K562 (cell line): Measurements from ENCODE around the gene IQUB. TPM values are rescaled to one million over a fixed set of nuclear protein-coding genes. Genes with fewer than 3 reads are reported as not detected.
A peak's percentile ranks its signal among the peaks of the same experiment; 100 is the strongest.

Source experiments
- ADNP ChIP-seq: fragments of 200-800 bp; sonication (Bioruptor generic); IDR thresholded peaks from 2 replicates; pipeline ENCODE4 v1.6.1; 2016; ENCODE audit warnings: missing genetic modification characterization, missing compliant biosample characterization
- ARID1B ChIP-seq: fragments of 450-650 bp; IDR thresholded peaks from 2 replicates; pipeline ENCODE4 v1.6.1; 2016; ENCODE audit warnings: antibody characterized with exemption, mild to moderate bottlenecking, inconsistent platforms
- ATF1 ChIP-seq, 2 experiments: fragments of 450-650 bp in 1 of 2; IDR thresholded peaks; 2 replicates each; pipeline ENCODE4 v1.6.1; 2016; ENCODE audit warnings: missing compliant biosample characterization in 1 of 2, missing genetic modification characterization in 1 of 2
- KLF6 ChIP-seq: fragments of 250-450 bp; sonication (Bioruptor Pico); IDR thresholded peaks from 2 replicates; pipeline ENCODE4 v1.4.0; 2020; ENCODE audit warnings: mild to moderate bottlenecking, moderate library complexity, borderline replicate concordance
- MECOM ChIP-seq: fragments of 250-450 bp; sonication (Bioruptor Pico); IDR thresholded peaks from 2 replicates; pipeline ENCODE4 v1.8.0; 2022; ENCODE audit warnings: inconsistent platforms
- MTA1 ChIP-seq: fragments of 450-650 bp; IDR thresholded peaks from 2 replicates; pipeline ENCODE4 v1.6.1; 2017; ENCODE audit warnings: borderline replicate concordance
- SMAD2 ChIP-seq: fragments of 150-350 bp; IDR thresholded peaks from 2 replicates; pipeline ENCODE4 v1.6.1; 2014; ENCODE audit warnings: low read depth, mild to moderate bottlenecking, low read length
- SNRNP70 ChIP-seq: fragments of 200-400 bp; formaldehyde crosslinking; optimal IDR thresholded peaks from 2 replicates; pipeline ENCODE3; 2017; ENCODE audit warnings: low read depth, low read length
- TAF1 ChIP-seq: IDR thresholded peaks from 2 replicates; pipeline ENCODE4 v1.6.1; 2011; ENCODE audit warnings: mild to moderate bottlenecking, low read length, moderate library complexity; ENCODE audit not compliant: insufficient read depth, control insufficient read depth, severe bottlenecking; ENCODE audit errors: extremely low read depth
- ZNF311 ChIP-seq: fragments of 250-450 bp; sonication (Bioruptor Pico); IDR thresholded peaks from 2 replicates; pipeline ENCODE4 v1.4.0; 2020; ENCODE audit warnings: mild to moderate bottlenecking, moderate library complexity
- ZNF518B ChIP-seq: fragments of 250-450 bp; sonication (Bioruptor Pico); IDR thresholded peaks from 2 replicates; pipeline ENCODE4 v1.5.0; 2021; ENCODE audit warnings: mild to moderate bottlenecking, moderate library complexity
- polyA plus RNA-seq, 8 experiments: library from polyadenylated mRNA; depleted of rRNA in 4 of 8; stranded (reverse) in 5 of 8; unstranded in 3 of 8; fragments of >200 nt; fragmentation: Nextera tagmentation in 2 of 8; fragmentation: Illumina TruSeq in 1 of 8; extraction: Ambion mirVana in 2 of 8; extraction: Trizol in 1 of 8; gene quantifications; 2 replicates each; pipeline versions ENCODE4 v1.2.1 to v1.2.3, GENCODE V29; 2011 to 2014; ENCODE audit warnings: inconsistent platforms in 1 of 8, missing spikeins in 1 of 8
- total RNA-seq, 7 experiments: library from RNA; depleted of rRNA in 6 of 7; stranded (reverse); fragments of >200 nt in 6 of 7; fragmentation: Illumina TruSeq in 2 of 7; extraction: Trizol in 2 of 7; gene quantifications; 2 replicates each; pipeline versions ENCODE4 v1.2.1 to v1.2.3, GENCODE V29; 2011 to 2021; ENCODE audit warnings: low replicate concordance in 1 of 7
- TF ChIP-seq, protein P1 (sequence below): fragments of 450-650 bp; IDR thresholded peaks from 2 replicates; pipeline ENCODE4 v1.6.1; 2016; ENCODE audit warnings: low read depth
- TF ChIP-seq, protein P2 (sequence below): sonication (generic); formaldehyde crosslinking; IDR thresholded peaks from 2 replicates; pipeline ENCODE4 v1.9.0; 2022; ENCODE audit warnings: mild to moderate bottlenecking, missing genetic modification reagents
- TF ChIP-seq, protein P3 (sequence below): sonication (generic); formaldehyde crosslinking; IDR thresholded peaks from 2 replicates; pipeline ENCODE4 v1.8.1; 2023; ENCODE audit warnings: mild to moderate bottlenecking, missing genetic modification reagents, moderate library complexity

IQUB gene
- total and polyA plus RNA-seq, 9 of the 15 experiments (the other 6 are each of a cell fraction or from before 2014, with no cell fraction given) = 0.62 to 2.6 (median 1.4) TPM

- TF ChIP-seq, protein P1, sequence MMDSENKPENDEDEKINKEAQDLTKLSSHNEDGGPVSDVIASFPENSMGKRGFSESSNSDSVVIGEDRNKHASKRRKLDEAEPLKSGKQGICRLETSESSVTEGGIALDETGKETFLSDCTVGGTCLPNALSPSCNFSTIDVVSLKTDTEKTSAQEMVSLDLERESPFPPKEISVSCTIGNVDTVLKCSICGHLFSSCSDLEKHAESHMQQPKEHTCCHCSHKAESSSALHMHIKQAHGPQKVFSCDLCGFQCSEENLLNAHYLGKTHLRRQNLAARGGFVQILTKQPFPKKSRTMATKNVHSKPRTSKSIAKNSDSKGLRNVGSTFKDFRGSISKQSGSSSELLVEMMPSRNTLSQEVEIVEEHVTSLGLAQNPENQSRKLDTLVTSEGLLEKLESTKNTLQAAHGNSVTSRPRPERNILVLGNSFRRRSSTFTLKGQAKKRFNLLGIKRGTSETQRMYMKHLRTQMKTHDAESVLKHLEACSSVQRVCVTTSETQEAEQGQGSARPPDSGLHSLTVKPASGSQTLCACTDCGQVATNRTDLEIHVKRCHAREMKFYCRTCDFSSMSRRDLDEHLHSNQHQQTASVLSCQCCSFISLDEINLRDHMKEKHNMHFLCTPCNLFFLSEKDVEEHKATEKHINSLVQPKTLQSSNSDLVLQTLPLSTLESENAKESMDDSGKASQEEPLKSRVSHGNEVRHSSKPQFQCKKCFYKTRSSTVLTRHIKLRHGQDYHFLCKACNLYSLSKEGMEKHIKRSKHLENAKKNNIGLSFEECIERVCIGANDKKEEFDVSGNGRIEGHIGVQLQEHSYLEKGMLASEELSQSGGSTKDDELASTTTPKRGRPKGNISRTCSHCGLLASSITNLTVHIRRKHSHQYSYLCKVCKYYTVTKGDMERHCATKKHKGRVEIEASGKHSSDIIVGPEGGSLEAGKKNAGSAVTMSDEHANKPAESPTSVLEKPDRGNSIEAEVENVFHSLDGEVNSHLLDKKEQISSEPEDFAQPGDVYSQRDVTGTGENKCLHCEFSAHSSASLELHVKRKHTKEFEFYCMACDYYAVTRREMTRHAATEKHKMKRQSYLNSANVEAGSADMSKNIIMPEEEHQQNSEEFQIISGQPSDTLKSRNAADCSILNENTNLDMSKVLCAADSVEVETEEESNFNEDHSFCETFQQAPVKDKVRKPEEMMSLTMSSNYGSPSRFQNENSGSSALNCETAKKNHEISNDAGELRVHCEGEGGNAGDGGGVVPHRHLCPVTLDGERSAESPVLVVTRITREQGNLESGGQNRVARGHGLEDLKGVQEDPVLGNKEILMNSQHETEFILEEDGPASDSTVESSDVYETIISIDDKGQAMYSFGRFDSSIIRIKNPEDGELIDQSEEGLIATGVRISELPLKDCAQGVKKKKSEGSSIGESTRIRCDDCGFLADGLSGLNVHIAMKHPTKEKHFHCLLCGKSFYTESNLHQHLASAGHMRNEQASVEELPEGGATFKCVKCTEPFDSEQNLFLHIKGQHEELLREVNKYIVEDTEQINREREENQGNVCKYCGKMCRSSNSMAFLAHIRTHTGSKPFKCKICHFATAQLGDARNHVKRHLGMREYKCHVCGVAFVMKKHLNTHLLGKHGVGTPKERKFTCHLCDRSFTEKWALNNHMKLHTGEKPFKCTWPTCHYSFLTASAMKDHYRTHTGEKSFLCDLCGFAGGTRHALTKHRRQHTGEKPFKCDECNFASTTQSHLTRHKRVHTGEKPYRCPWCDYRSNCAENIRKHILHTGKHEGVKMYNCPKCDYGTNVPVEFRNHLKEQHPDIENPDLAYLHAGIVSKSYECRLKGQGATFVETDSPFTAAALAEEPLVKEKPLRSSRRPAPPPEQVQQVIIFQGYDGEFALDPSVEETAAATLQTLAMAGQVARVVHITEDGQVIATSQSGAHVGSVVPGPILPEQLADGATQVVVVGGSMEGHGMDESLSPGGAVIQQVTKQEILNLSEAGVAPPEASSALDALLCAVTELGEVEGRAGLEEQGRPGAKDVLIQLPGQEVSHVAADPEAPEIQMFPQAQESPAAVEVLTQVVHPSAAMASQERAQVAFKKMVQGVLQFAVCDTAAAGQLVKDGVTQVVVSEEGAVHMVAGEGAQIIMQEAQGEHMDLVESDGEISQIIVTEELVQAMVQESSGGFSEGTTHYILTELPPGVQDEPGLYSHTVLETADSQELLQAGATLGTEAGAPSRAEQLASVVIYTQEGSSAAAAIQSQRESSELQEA = no peak
- no peak for TF ChIP-seq KLF6 (CRISPR knock-in tag)
- 0 out of 2 replicates have a peak, but pooled peaks have one; percentile 7 for TF ChIP-seq ARID1B
- 0 out of 2 replicates have a peak, but pooled peaks have one; percentile 39 for TF ChIP-seq MTA1
- TF ChIP-seq, protein P2, sequence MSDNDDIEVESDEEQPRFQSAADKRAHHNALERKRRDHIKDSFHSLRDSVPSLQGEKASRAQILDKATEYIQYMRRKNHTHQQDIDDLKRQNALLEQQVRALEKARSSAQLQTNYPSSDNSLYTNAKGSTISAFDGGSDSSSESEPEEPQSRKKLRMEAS = no peak
- no peak for TF ChIP-seq SNRNP70
- TF ChIP-seq TAF1 = no peak
- 0 out of 2 replicates have a peak, but pooled peaks have one; percentile 51 for TF ChIP-seq ZNF518B (CRISPR knock-in tag)
- TF ChIP-seq, protein P3, sequence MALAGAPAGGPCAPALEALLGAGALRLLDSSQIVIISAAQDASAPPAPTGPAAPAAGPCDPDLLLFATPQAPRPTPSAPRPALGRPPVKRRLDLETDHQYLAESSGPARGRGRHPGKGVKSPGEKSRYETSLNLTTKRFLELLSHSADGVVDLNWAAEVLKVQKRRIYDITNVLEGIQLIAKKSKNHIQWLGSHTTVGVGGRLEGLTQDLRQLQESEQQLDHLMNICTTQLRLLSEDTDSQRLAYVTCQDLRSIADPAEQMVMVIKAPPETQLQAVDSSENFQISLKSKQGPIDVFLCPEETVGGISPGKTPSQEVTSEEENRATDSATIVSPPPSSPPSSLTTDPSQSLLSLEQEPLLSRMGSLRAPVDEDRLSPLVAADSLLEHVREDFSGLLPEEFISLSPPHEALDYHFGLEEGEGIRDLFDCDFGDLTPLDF (CRISPR knock-in tag) = no peak
- TF ChIP-seq SMAD2 = no peak
- TF ChIP-seq ZNF311 (CRISPR knock-in tag) = no peak
- 0 out of 2 replicates have a peak, but pooled peaks have one; percentile 38 for TF ChIP-seq MECOM
- no peak for TF ChIP-seq ADNP (tag)
- TF ChIP-seq ATF1 (CRISPR knock-in tag; IDR thresholded peaks at IDR 0.05) = no peak
- TF ChIP-seq ATF1 (tag; IDR thresholded peaks at IDR 0.05) = no peak
Measured at GRCh38 chr7:123558289-123558874, 24.0 kb upstream of the IQUB start (continued).
